GM23338 (cell line): ENCODE data around the gene SLA2. TPM values are rescaled to one million over a fixed set of nuclear protein-coding genes. Genes with fewer than 3 reads are reported as not detected.

Experiments
- ATAC-seq: fragments of 200-7000 bp; cut with Tn5 transposase; 3 replicates; pipeline ENCODE4 v1.9.1; 2020
- DNase-seq: peaks from one replicate; pipeline ENCODE4 v3.0.0-alpha.2; 2015; ENCODE audit warnings: low spot score
- H2AFZ ChIP-seq: fragments of 200-600 bp; sonication (generic); 2 replicates; pipeline ENCODE4 v1.8.0; 2016; ENCODE audit warnings: antibody characterized with exemption, mild to moderate bottlenecking, moderate library complexity
- H3F3A ChIP-seq: fragments of 200-600 bp; sonication (generic); replicated peaks from 2 replicates; pipeline ENCODE4 v1.8.0; 2017; ENCODE audit warnings: antibody characterized with exemption, mixed run types, low read depth
- H3K27ac ChIP-seq: fragments of 200-600 bp; sonication (generic); 2 replicates; pipeline ENCODE4 v1.6.1; 2016; ENCODE audit warnings: low read depth
- H3K27me3 ChIP-seq: fragments of 200-600 bp; sonication (generic); 2 replicates; pipeline ENCODE4 v1.8.0; 2016; ENCODE audit warnings: mild to moderate bottlenecking, mixed run types, moderate library complexity; ENCODE audit not compliant: insufficient read depth
- H3K36me3 ChIP-seq: fragments of 200-600 bp; sonication (generic); 2 replicates; pipeline ENCODE4 v1.8.0; 2016; ENCODE audit warnings: mild to moderate bottlenecking; ENCODE audit not compliant: insufficient read depth
- H3K4me1 ChIP-seq: fragments of 200-600 bp; sonication (generic); 2 replicates; pipeline ENCODE4 v1.8.0; 2016; ENCODE audit warnings: mild to moderate bottlenecking, moderate library complexity; ENCODE audit not compliant: insufficient read depth
- H3K4me2 ChIP-seq: fragments of 200-600 bp; sonication (generic); 2 replicates; pipeline ENCODE4 v1.7.1; 2017; ENCODE audit warnings: mixed run types
- H3K4me3 ChIP-seq: fragments of 200-600 bp; sonication (generic); 2 replicates; pipeline ENCODE4 v1.6.1; 2016; ENCODE audit warnings: mixed run types
- H3K79me2 ChIP-seq: fragments of 200-600 bp; sonication (generic); replicated peaks from 2 replicates; pipeline ENCODE4 v1.8.0; 2017; ENCODE audit warnings: mild to moderate bottlenecking; ENCODE audit not compliant: insufficient read depth
- H3K9me2 ChIP-seq: fragments of 200-600 bp; sonication (generic); 2 replicates; pipeline ENCODE4 v1.8.0; 2017; ENCODE audit not compliant: insufficient read depth
- H4K20me1 ChIP-seq: fragments of 200-600 bp; sonication (generic); replicated peaks from 2 replicates; pipeline ENCODE4 v1.8.0; 2017; ENCODE audit warnings: mild to moderate bottlenecking; ENCODE audit not compliant: insufficient read depth
- H3K27ac Mint-ChIP-seq: 2 replicates; pipeline ENCODE4 v1.8.0; 2020; ENCODE audit warnings: inconsistent platforms, mild to moderate bottlenecking, moderate library complexity, mixed read lengths
- H3K27me3 Mint-ChIP-seq: 3 replicates; pipeline ENCODE4 v1.8.0; 2022; ENCODE audit warnings: low read depth, mild to moderate bottlenecking, moderate library complexity, mixed read lengths, inconsistent platforms; ENCODE audit not compliant: insufficient read depth, poor library complexity
- H3K36me3 Mint-ChIP-seq: 3 replicates; pipeline ENCODE4 v1.8.0; 2021; ENCODE audit warnings: low read depth, mild to moderate bottlenecking, inconsistent platforms, moderate library complexity, mixed read lengths
- H3K4me1 Mint-ChIP-seq: 3 replicates; pipeline ENCODE4 v1.8.0; 2020; ENCODE audit warnings: mild to moderate bottlenecking, inconsistent platforms, mixed read lengths
- H3K4me3 Mint-ChIP-seq: 3 replicates; pipeline ENCODE4 v1.8.0; 2021; ENCODE audit warnings: moderate library complexity, mild to moderate bottlenecking, inconsistent platforms, mixed read lengths
- H3K9me3 Mint-ChIP-seq: 3 replicates; pipeline ENCODE4 v1.8.0; 2020; ENCODE audit warnings: moderate library complexity, mild to moderate bottlenecking, inconsistent platforms, mixed read lengths
- EZH2phosphoT487 ChIP-seq: fragments of 200-600 bp; sonication (generic); IDR thresholded peaks from one replicate; pipeline ENCODE4 v1.8.1; 2018; ENCODE audit warnings: antibody characterized with exemption; ENCODE audit not compliant: unreplicated experiment
- JUNB ChIP-seq: IDR thresholded peaks from one replicate; pipeline ENCODE4 v1.6.1; 2016; ENCODE audit warnings: antibody characterized with exemption; ENCODE audit not compliant: unreplicated experiment
- POLR2AphosphoS5 ChIP-seq: IDR thresholded peaks from 2 replicates; pipeline ENCODE4 v1.6.1; 2016; ENCODE audit warnings: antibody characterized with exemption, low read depth
- ZNF114 ChIP-seq: fragments of 250-450 bp; sonication (Bioruptor Pico); IDR thresholded peaks from 2 replicates; pipeline ENCODE4 v1.5.0; 2020; ENCODE audit warnings: mild to moderate bottlenecking, moderate library complexity
- ZNF462 ChIP-seq: fragments of 250-450 bp; sonication (Bioruptor Pico); IDR thresholded peaks from 2 replicates; pipeline ENCODE4 v1.5.0; 2020; ENCODE audit warnings: mild to moderate bottlenecking, moderate library complexity
- polyA plus RNA-seq: library from polyadenylated mRNA; unstranded; fragments of >200 nt; fragmentation: Nextera tagmentation; extraction: Ambion mirVana; gene quantifications from 2 replicates; pipeline ENCODE4 v1.2.1, GENCODE V29; 2016
- total RNA-seq: library from RNA; depleted of rRNA; stranded (reverse); fragments of >200 nt; shearing (Covaris generic); gene quantifications from 2 replicates; pipeline ENCODE4 v1.2.3, GENCODE V29; 2014
- TF ChIP-seq, protein P1 (sequence below), 2 experiments: fragments of 200-600 bp in 1 of 2; sonication (generic) in 1 of 2; conservative IDR thresholded peaks; 2 replicates each; pipeline versions ENCODE4 v1.5.1 to v1.6.1; 2016 to 2017; ENCODE audit warnings: antibody characterized with exemption in 2 of 2, low read depth in 2 of 2, mild to moderate bottlenecking in 2 of 2, moderate library complexity in 1 of 2
- TF ChIP-seq, protein P2 (sequence below): IDR thresholded peaks from one replicate; pipeline ENCODE4 v1.6.1; 2018; ENCODE audit warnings: antibody characterized with exemption; ENCODE audit not compliant: unreplicated experiment

Gene SLA2
- total and polyA plus RNA-seq, 2 experiments from 2014 or later, result 0.18 TPM; not detected in 1

GRCh38 chr20:36634342-36634741, 11.7 kb downstream of the SLA2 start (continued):
- no peak for TF ChIP-seq ZNF462 (CRISPR knock-in tag)

GRCh38 chr20:36633285-36633772, 12.7 kb downstream of the SLA2 start:
- no peaks in the 10 kb centered on the region for H3K36me3 ChIP-seq
- no peak overlapping the region for H3K27ac ChIP-seq
- H3K79me2 ChIP-seq, result no peaks in the 10 kb centered on the region
- no peaks in the 10 kb centered on the region for H3K27me3 ChIP-seq
- H3K4me1 Mint-ChIP-seq, result peaks cover 3% of the 10 kb centered on the region; the same call in 2 of the 3 replicates
- no peaks in the 10 kb centered on the region for H4K20me1 ChIP-seq
- ATAC-seq (no peak), DNase-seq (no peak)
- H3K4me2 ChIP-seq, result no peak overlapping the region
- H3K9me3 Mint-ChIP-seq, result no peaks in the 10 kb centered on the region
- H3F3A ChIP-seq, result no peaks in the 10 kb centered on the region
- peaks cover 8% of the 10 kb centered on the region for H3K27me3 Mint-ChIP-seq
- no peaks in the 10 kb centered on the region for H3K4me1 ChIP-seq
- no peak overlapping the region for H3K4me3 Mint-ChIP-seq
- H3K27ac Mint-ChIP-seq, result no peak overlapping the region
- 0 out of 2 replicates have a peak overlapping the region, but pooled peaks have one; percentile 5 for H2AFZ ChIP-seq
- H3K9me2 ChIP-seq, result no peaks in the 10 kb centered on the region
- H3K4me3 ChIP-seq, result no peak overlapping the region
- no peaks in the 10 kb centered on the region; the same call in 2 of the 3 replicates for H3K36me3 Mint-ChIP-seq
- no peak for TF ChIP-seq EZH2phosphoT487
- TF ChIP-seq, protein P1, sequence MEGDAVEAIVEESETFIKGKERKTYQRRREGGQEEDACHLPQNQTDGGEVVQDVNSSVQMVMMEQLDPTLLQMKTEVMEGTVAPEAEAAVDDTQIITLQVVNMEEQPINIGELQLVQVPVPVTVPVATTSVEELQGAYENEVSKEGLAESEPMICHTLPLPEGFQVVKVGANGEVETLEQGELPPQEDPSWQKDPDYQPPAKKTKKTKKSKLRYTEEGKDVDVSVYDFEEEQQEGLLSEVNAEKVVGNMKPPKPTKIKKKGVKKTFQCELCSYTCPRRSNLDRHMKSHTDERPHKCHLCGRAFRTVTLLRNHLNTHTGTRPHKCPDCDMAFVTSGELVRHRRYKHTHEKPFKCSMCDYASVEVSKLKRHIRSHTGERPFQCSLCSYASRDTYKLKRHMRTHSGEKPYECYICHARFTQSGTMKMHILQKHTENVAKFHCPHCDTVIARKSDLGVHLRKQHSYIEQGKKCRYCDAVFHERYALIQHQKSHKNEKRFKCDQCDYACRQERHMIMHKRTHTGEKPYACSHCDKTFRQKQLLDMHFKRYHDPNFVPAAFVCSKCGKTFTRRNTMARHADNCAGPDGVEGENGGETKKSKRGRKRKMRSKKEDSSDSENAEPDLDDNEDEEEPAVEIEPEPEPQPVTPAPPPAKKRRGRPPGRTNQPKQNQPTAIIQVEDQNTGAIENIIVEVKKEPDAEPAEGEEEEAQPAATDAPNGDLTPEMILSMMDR (conservative IDR thresholded peaks at IDR 0.05; ENCODE audit: low read depth in 2 of 2), result no peak
- TF ChIP-seq, protein P2, sequence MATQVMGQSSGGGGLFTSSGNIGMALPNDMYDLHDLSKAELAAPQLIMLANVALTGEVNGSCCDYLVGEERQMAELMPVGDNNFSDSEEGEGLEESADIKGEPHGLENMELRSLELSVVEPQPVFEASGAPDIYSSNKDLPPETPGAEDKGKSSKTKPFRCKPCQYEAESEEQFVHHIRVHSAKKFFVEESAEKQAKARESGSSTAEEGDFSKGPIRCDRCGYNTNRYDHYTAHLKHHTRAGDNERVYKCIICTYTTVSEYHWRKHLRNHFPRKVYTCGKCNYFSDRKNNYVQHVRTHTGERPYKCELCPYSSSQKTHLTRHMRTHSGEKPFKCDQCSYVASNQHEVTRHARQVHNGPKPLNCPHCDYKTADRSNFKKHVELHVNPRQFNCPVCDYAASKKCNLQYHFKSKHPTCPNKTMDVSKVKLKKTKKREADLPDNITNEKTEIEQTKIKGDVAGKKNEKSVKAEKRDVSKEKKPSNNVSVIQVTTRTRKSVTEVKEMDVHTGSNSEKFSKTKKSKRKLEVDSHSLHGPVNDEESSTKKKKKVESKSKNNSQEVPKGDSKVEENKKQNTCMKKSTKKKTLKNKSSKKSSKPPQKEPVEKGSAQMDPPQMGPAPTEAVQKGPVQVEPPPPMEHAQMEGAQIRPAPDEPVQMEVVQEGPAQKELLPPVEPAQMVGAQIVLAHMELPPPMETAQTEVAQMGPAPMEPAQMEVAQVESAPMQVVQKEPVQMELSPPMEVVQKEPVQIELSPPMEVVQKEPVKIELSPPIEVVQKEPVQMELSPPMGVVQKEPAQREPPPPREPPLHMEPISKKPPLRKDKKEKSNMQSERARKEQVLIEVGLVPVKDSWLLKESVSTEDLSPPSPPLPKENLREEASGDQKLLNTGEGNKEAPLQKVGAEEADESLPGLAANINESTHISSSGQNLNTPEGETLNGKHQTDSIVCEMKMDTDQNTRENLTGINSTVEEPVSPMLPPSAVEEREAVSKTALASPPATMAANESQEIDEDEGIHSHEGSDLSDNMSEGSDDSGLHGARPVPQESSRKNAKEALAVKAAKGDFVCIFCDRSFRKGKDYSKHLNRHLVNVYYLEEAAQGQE, result no peak
- TF ChIP-seq ZNF114 (CRISPR knock-in tag), result no peak
- TF ChIP-seq POLR2AphosphoS5, result no peak
- no peak for TF ChIP-seq JUNB
